OCI-LY7 (cell line): ENCODE measurements around the gene CIB4. TPM values are rescaled to one million over a fixed set of nuclear protein-coding genes. Genes with fewer than 3 reads are reported as not detected.

Experiments
- BruUV-seq: library from RNA; stranded (reverse); fragments of 400-500 nt; replicated peaks from 2 replicates; lab custom pipeline; 2021; lab: Mats Ljungman, UMichigan
- CTCF ChIA-PET: fragments of 300-600 bp; sonication (Branson Sonifier 250); formaldehyde crosslinking; loops from one replicate; lab custom pipeline; 2022; ENCODE audit warnings: antibody characterized with exemption; ENCODE audit not compliant: unreplicated experiment; lab: Charles Lee
- POLR2A ChIA-PET: fragments of 300-600 bp; sonication (Branson Sonifier 250); formaldehyde crosslinking; loops from one replicate; lab custom pipeline; 2022; ENCODE audit warnings: antibody characterized with exemption; lab: Charles Lee
- DNase-seq: peaks from one replicate; pipeline ENCODE4 v3.0.0-alpha.2; 2015; ENCODE audit warnings: low spot score
- H2AFZ ChIP-seq: fragments of 200-600 bp; sonication (generic), shearing (Covaris generic); 2 replicates; pipeline ENCODE4 v1.6.1; 2014; ENCODE audit warnings: mild to moderate bottlenecking, antibody characterized with exemption, low read length, moderate library complexity
- H3K27ac ChIP-seq: fragments of 200-600 bp; sonication (generic); 2 replicates; pipeline ENCODE4 v1.5.1; 2014; ENCODE audit warnings: mixed run types, low read depth, mild to moderate bottlenecking, moderate library complexity, low read length, inconsistent platforms; ENCODE audit not compliant: poor library complexity, severe bottlenecking
- H3K36me3 ChIP-seq: fragments of 200-600 bp; sonication (generic); 2 replicates; pipeline ENCODE4 v1.6.1; 2014; ENCODE audit warnings: mild to moderate bottlenecking, antibody characterized with exemption, low read length, moderate library complexity, mixed read lengths; ENCODE audit not compliant: insufficient read depth
- H3K4me1 ChIP-seq: fragments of 200-600 bp; sonication (generic); 2 replicates; pipeline ENCODE4 v1.5.1; 2014; ENCODE audit warnings: mild to moderate bottlenecking, low read length; ENCODE audit not compliant: insufficient read depth, poor library complexity, severe bottlenecking
- H3K4me2 ChIP-seq: fragments of 200-600 bp; sonication (generic); 2 replicates; pipeline ENCODE4 v1.6.1; 2014; ENCODE audit warnings: mild to moderate bottlenecking, low read length
- H3K4me3 ChIP-seq: fragments of 200-600 bp; sonication (generic); 2 replicates; pipeline ENCODE4 v1.5.1; 2014; ENCODE audit warnings: mild to moderate bottlenecking, low read depth, low read length; ENCODE audit not compliant: poor library complexity, severe bottlenecking
- H3K79me2 ChIP-seq: fragments of 200-600 bp; sonication (generic); 2 replicates; pipeline ENCODE4 v1.6.1; 2016; ENCODE audit warnings: low read depth, mild to moderate bottlenecking, low read length, moderate library complexity, mixed read lengths; ENCODE audit not compliant: insufficient read depth
- H3K9me2 ChIP-seq: fragments of 200-600 bp; sonication (generic); 2 replicates; pipeline ENCODE4 v1.6.1; 2016; ENCODE audit warnings: mild to moderate bottlenecking, low read length, mixed read lengths; ENCODE audit not compliant: insufficient read depth
- H3K9me3 ChIP-seq: fragments of 200-600 bp; sonication (generic); 2 replicates; pipeline ENCODE4 v1.6.1; 2014; ENCODE audit warnings: mild to moderate bottlenecking, mixed run types, low read length, mixed read lengths
- H4K20me1 ChIP-seq: fragments of 200-600 bp; sonication (generic); 2 replicates; pipeline ENCODE4 v1.6.1; 2014; ENCODE audit warnings: mild to moderate bottlenecking, antibody characterized with exemption, low read length, moderate library complexity, mixed read lengths; ENCODE audit not compliant: insufficient read depth
- EZH2phosphoT487 ChIP-seq: fragments of 200-600 bp; sonication (generic); IDR thresholded peaks from 2 replicates; pipeline ENCODE4 v1.6.1; 2018; ENCODE audit warnings: low read depth, borderline replicate concordance, mild to moderate bottlenecking, mixed run types, antibody characterized with exemption, low read length, moderate library complexity, mixed read lengths
- intact Hi-C: fragments of 100-400 bp; cut with micrococcal nuclease; formaldehyde crosslinking; loops from one replicate; pipeline ENCODE4 v1.10.0; 2022; ENCODE audit not compliant: unreplicated experiment
- total RNA-seq, 2 experiments: library from RNA; depleted of rRNA in 1 of 2; stranded (reverse); fragments of >200 nt in 1 of 2; shearing (Covaris generic) in 1 of 2; gene quantifications; 2 replicates each; pipeline ENCODE4 v1.2.3, GENCODE V29; 2014 to 2022
- TF ChIP-seq, protein P1 (sequence below): fragments of 200-600 bp; sonication (generic); conservative IDR thresholded peaks from 2 replicates; pipeline ENCODE4 v1.5.1; 2014; ENCODE audit warnings: mild to moderate bottlenecking, antibody characterized with exemption, low read length, moderate library complexity, mixed read lengths

Gene CIB4
- total RNA-seq, 2 experiments from 2014 or later, result not detected

DNA sequence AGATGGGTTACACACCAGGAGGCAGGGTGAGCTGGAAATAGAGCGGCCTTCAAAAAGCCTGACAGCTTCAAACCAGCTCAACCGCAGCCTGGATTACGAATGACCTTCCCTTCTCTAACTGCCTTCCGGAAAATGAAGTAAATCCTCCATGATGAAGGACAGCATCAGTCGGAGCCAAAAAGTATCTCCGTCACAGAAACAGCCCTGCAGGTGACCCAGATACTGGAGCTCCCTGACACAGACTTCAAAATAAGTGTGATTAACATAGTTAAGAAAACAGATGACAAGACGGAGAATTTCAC, 10.3 kb upstream of the CIB4 start:
- Histone ChIP-seq H3K4me3 (no peak overlapping the region), H3K4me1 (no peaks in the 10 kb centered on the region), H2AFZ (no peak overlapping the region), H3K9me3 (no peaks in the 10 kb centered on the region), H3K4me2 (no peak overlapping the region), H3K27ac (no peak overlapping the region), H3K9me2 (no peaks in the 10 kb centered on the region), H3K79me2 (no peaks in the 10 kb centered on the region), H3K36me3 (no peaks in the 10 kb centered on the region), H4K20me1 (no peaks in the 10 kb centered on the region)
- DNase-seq, result no peak
- ChIA-PET CTCF (no interaction called here), POLR2A (no interaction called here)
- no TSS peak for BruUV-seq
- intact Hi-C loops, result no loop called here
- TF ChIP-seq, protein P1, sequence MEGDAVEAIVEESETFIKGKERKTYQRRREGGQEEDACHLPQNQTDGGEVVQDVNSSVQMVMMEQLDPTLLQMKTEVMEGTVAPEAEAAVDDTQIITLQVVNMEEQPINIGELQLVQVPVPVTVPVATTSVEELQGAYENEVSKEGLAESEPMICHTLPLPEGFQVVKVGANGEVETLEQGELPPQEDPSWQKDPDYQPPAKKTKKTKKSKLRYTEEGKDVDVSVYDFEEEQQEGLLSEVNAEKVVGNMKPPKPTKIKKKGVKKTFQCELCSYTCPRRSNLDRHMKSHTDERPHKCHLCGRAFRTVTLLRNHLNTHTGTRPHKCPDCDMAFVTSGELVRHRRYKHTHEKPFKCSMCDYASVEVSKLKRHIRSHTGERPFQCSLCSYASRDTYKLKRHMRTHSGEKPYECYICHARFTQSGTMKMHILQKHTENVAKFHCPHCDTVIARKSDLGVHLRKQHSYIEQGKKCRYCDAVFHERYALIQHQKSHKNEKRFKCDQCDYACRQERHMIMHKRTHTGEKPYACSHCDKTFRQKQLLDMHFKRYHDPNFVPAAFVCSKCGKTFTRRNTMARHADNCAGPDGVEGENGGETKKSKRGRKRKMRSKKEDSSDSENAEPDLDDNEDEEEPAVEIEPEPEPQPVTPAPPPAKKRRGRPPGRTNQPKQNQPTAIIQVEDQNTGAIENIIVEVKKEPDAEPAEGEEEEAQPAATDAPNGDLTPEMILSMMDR, result no peak
- TF ChIP-seq EZH2phosphoT487, result no peak

DNA sequence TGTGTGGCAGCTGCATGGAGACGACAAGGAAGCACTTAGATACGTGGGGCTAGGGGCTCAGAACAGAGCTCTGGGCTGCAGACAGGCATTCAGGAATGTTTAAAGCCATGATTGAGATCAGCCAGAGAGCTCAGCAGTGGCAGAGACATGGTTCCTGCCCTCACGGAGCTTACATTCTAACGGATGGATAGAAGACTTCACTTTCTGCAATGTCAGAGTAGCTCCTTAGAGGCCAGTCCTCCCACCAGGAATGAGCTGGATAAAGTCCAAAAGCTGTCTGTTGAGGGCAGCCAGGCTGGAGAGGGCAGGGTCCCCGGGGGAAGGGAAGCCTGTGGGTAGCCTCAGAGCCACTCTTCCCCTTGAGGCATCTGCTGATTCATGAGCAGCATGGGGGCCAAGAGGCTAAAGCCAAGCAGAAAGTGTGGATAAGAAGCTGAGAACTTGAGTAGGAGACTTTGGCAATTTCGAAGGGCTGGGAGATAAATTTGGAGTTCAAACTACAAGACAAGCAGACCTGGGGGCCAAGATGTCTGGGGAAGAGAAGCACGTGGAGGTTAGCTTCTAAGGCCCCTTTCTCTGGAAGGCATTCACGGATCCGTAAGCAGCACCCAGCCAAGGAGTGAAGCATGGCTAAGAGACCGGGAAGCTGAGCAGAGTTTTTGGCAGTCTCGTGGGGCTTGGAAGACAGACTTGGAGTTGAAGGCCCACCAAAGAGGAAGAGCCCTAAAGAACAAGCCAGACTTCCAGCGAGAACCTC, 9.7 kb upstream of the CIB4 start:
- H3K27ac ChIP-seq, result no peak overlapping the region
- ChIA-PET CTCF (interaction anchor here (0.5 kb wide), 1 partner anchor 65 kb away, joined by 3 read pairs; no protein-coding TSS in a partner anchor), POLR2A (no interaction called here)
- TF ChIP-seq, protein P1, result no peak
- no peak for TF ChIP-seq EZH2phosphoT487
- no peaks in the 10 kb centered on the region for H3K4me1 ChIP-seq
- H3K4me3 ChIP-seq, result no peak overlapping the region
- no peaks in the 10 kb centered on the region for H3K9me2 ChIP-seq
- H4K20me1 ChIP-seq, result no peaks in the 10 kb centered on the region
- intact Hi-C loops, result no loop called here
- H3K79me2 ChIP-seq, result no peaks in the 10 kb centered on the region
- no peaks in the 10 kb centered on the region for H3K36me3 ChIP-seq
- no peak overlapping the region for H3K4me2 ChIP-seq
- H3K9me3 ChIP-seq, result no peaks in the 10 kb centered on the region
- no TSS peak for BruUV-seq
- H2AFZ ChIP-seq, result no peak overlapping the region
- no peak for DNase-seq

DNA sequence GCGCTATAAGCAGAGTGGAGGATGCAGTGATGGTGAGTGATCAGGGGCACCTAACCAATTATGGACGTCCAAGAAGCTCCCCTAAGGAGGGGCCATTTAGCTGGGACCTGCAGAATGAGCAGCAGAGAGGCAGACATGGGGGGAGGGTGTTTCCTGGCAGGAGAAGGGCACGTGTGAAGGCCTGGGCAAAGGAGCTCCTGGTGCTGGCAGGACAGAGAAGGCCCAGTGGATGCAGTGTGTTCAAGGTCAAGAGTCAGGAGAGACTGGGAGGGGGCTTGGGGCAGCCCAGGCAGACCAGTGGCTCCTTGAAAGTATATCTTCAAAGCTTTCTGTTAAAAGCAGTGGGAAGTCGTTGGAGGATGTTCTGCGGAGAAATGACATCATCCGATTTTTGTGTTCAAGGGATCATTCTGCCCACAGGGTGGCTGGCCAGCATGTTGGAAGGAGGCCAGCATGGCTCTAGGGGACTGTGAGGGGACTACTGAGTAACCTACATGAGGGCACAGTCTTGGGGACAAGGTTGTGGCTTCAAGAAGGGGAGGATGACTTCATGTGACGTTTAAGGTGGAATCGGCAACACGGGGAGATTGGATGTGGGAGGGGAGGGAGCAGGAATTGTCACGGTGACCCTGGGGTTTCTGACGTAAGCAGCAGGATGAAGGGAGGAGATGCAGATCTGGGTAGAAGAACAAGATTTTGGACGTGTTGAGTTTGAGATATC, 9.0 kb upstream of the CIB4 start:
- DNase-seq, result no peak
- Histone ChIP-seq H3K79me2 (no peaks in the 10 kb centered on the region), H3K4me1 (no peaks in the 10 kb centered on the region), H3K4me3 (no peak overlapping the region), H3K4me2 (no peak overlapping the region), H3K27ac (no peak overlapping the region), H2AFZ (no peak overlapping the region), H3K9me3 (no peaks in the 10 kb centered on the region), H3K36me3 (no peaks in the 10 kb centered on the region), H4K20me1 (no peaks in the 10 kb centered on the region), H3K9me2 (no peaks in the 10 kb centered on the region)
- BruUV-seq, result no TSS peak
- TF ChIP-seq EZH2phosphoT487, result no peak
- TF ChIP-seq, protein P1, result no peak
- POLR2A ChIA-PET, result no interaction called here
- CTCF ChIA-PET, result no interaction called here
- intact Hi-C loops, result no loop called here
